Neural progenitor cell (in vitro differentiated cells): Measurements from ENCODE around the gene ARF1. TPM values are rescaled to one million over a fixed set of nuclear protein-coding genes. Genes with fewer than 3 reads are reported as not detected.

Experiments used
- DNase-seq: peaks from one replicate; pipeline ENCODE4 v3.0.0-alpha.2; 2016; ENCODE audit warnings: low spot score
- H2AFZ ChIP-seq: fragments of 200-600 bp; sonication (generic); replicated peaks from 2 replicates; pipeline ENCODE4 v1.6.1; 2016; ENCODE audit warnings: antibody characterized with exemption
- H3F3A ChIP-seq: fragments of 200-600 bp; sonication (generic); 2 replicates; pipeline ENCODE4 v1.6.1; 2016; ENCODE audit warnings: antibody characterized with exemption, low read depth
- H3K27ac ChIP-seq: fragments of 200-600 bp; sonication (generic); 2 replicates; pipeline ENCODE4 v1.5.1; 2016; ENCODE audit warnings: mild to moderate bottlenecking
- H3K27me3 ChIP-seq: fragments of 200-600 bp; sonication (generic); 2 replicates; pipeline ENCODE4 v1.6.1; 2016; ENCODE audit warnings: mild to moderate bottlenecking, moderate library complexity
- H3K36me3 ChIP-seq: fragments of 200-600 bp; sonication (generic); 2 replicates; pipeline ENCODE4 v1.5.1; 2016
- H3K4me1 ChIP-seq: fragments of 200-600 bp; sonication (generic); 2 replicates; pipeline ENCODE4 v1.6.1; 2016; ENCODE audit warnings: mixed run types
- H3K4me2 ChIP-seq: fragments of 200-600 bp; sonication (generic); 2 replicates; pipeline ENCODE4 v1.6.1; 2016
- H3K4me3 ChIP-seq: fragments of 200-600 bp; sonication (generic); 2 replicates; pipeline ENCODE4 v1.5.1; 2016
- H3K79me2 ChIP-seq: fragments of 200-600 bp; sonication (generic); 2 replicates; pipeline ENCODE4 v1.6.1; 2016; ENCODE audit warnings: low read depth
- H3K9ac ChIP-seq: fragments of 200-600 bp; sonication (generic); 2 replicates; pipeline ENCODE4 v1.6.1; 2016
- H3K9me3 ChIP-seq: fragments of 200-600 bp; sonication (generic); 2 replicates; pipeline ENCODE4 v1.5.1; 2016; ENCODE audit warnings: low read depth
- H4K20me1 ChIP-seq: fragments of 200-600 bp; sonication (generic); 2 replicates; pipeline ENCODE4 v1.6.1; 2016; ENCODE audit warnings: low read depth
- H3K27ac Mint-ChIP-seq: 3 replicates; pipeline ENCODE4 v1.8.0; 2021; ENCODE audit warnings: mixed read lengths
- H3K27me3 Mint-ChIP-seq: 2 replicates; pipeline ENCODE4 v1.8.0; 2022; ENCODE audit warnings: low read depth, mild to moderate bottlenecking, inconsistent platforms, moderate library complexity, mixed read lengths; ENCODE audit not compliant: insufficient read depth
- H3K36me3 Mint-ChIP-seq: 3 replicates; pipeline ENCODE4 v1.8.0; 2021; ENCODE audit warnings: mixed read lengths
- H3K4me1 Mint-ChIP-seq: 3 replicates; pipeline ENCODE4 v1.8.0; 2021; ENCODE audit warnings: mixed read lengths
- H3K4me3 Mint-ChIP-seq: 3 replicates; pipeline ENCODE4 v1.8.0; 2021; ENCODE audit warnings: mild to moderate bottlenecking, moderate library complexity, mixed read lengths
- H3K9me3 Mint-ChIP-seq: 3 replicates; pipeline ENCODE4 v1.8.0; 2020; ENCODE audit warnings: mixed read lengths
- CTCF ChIP-seq: fragments of 200-600 bp; sonication (generic); IDR thresholded peaks from 2 replicates; pipeline ENCODE4 v1.5.1; 2017; ENCODE audit warnings: antibody characterized with exemption, mild to moderate bottlenecking
- EZH2 ChIP-seq: fragments of 200-600 bp; sonication (generic); IDR thresholded peaks from 2 replicates; pipeline ENCODE4 v1.6.1; 2017; ENCODE audit warnings: antibody characterized with exemption, mild to moderate bottlenecking, moderate library complexity
- EZH2phosphoT487 ChIP-seq: fragments of 200-600 bp; sonication (generic); IDR thresholded peaks from 2 replicates; pipeline ENCODE4 v1.6.1; 2017; ENCODE audit warnings: antibody characterized with exemption
- total RNA-seq: library from RNA; depleted of rRNA; stranded (reverse); fragments of >200 nt; gene quantifications from 2 replicates; pipeline ENCODE4 v1.2.3, GENCODE V29; 2015; ENCODE audit warnings: low replicate concordance

The ARF1 gene
- total RNA-seq, 1 donor from 2014 or later, result 95.1 TPM

- no peak for DNase-seq
- H3K27ac ChIP-seq, result no peak overlapping the region
- H3F3A ChIP-seq, result no peaks in the 10 kb centered on the region
- H3K9ac ChIP-seq, result no peak overlapping the region
- H2AFZ ChIP-seq, result no peak overlapping the region
- peaks cover 9% of the 10 kb centered on the region for H3K4me1 ChIP-seq
- no peak overlapping the region for H3K4me2 ChIP-seq
- H3K4me3 ChIP-seq, result no peak overlapping the region
- H3K27me3 ChIP-seq, result peaks cover 96% of the 10 kb centered on the region
- no peaks in the 10 kb centered on the region for H3K79me2 ChIP-seq
- H3K36me3 ChIP-seq, result no peaks in the 10 kb centered on the region
- peaks cover 11% of the 10 kb centered on the region for H3K27me3 Mint-ChIP-seq
- H3K9me3 ChIP-seq, result no peaks in the 10 kb centered on the region
- H3K9me3 Mint-ChIP-seq, result no peaks in the 10 kb centered on the region
- H3K27ac Mint-ChIP-seq, result no peak overlapping the region
- no peak overlapping the region for H3K4me3 Mint-ChIP-seq
- H3K36me3 Mint-ChIP-seq, result no peaks in the 10 kb centered on the region
- peaks cover 13% of the 10 kb centered on the region for H4K20me1 ChIP-seq
- TF ChIP-seq EZH2phosphoT487, result no peak
- TF ChIP-seq EZH2, result no peak
- no peak for TF ChIP-seq CTCF
- H3K4me1 Mint-ChIP-seq, result peaks cover 19% of the 10 kb centered on the region
Observed at GRCh38 chr1:228071839-228072657, 10.5 kb upstream of the ARF1 start.

- TF ChIP-seq EZH2phosphoT487 (no peak), EZH2 (no peak), CTCF (no peak)
- Mint-ChIP-seq H3K4me1 (peaks cover 23% of the 10 kb centered on the region), H3K4me3 (no peak overlapping the region), H3K36me3 (no peaks in the 10 kb centered on the region), H3K27me3 (peaks cover 11% of the 10 kb centered on the region), H3K9me3 (no peaks in the 10 kb centered on the region), H3K27ac (no peak overlapping the region)
- H3K9ac ChIP-seq, result no peak overlapping the region
- H4K20me1 ChIP-seq, result peaks cover 13% of the 10 kb centered on the region
- peaks cover 9% of the 10 kb centered on the region for H3K4me1 ChIP-seq
- H3K4me2 ChIP-seq, result no peak overlapping the region
- H3K9me3 ChIP-seq, result no peaks in the 10 kb centered on the region
- H3F3A ChIP-seq, result no peaks in the 10 kb centered on the region
- H2AFZ ChIP-seq, result no peak overlapping the region
- H3K27ac ChIP-seq, result no peak overlapping the region
- H3K36me3 ChIP-seq, result no peaks in the 10 kb centered on the region
- H3K79me2 ChIP-seq, result no peaks in the 10 kb centered on the region
- H3K4me3 ChIP-seq, result no peak overlapping the region
- peaks cover 90% of the 10 kb centered on the region for H3K27me3 ChIP-seq
- DNase-seq, result no peak
Observed at GRCh38 chr1:228072658-228073043, 9.9 kb upstream of the ARF1 start.

DNA sequence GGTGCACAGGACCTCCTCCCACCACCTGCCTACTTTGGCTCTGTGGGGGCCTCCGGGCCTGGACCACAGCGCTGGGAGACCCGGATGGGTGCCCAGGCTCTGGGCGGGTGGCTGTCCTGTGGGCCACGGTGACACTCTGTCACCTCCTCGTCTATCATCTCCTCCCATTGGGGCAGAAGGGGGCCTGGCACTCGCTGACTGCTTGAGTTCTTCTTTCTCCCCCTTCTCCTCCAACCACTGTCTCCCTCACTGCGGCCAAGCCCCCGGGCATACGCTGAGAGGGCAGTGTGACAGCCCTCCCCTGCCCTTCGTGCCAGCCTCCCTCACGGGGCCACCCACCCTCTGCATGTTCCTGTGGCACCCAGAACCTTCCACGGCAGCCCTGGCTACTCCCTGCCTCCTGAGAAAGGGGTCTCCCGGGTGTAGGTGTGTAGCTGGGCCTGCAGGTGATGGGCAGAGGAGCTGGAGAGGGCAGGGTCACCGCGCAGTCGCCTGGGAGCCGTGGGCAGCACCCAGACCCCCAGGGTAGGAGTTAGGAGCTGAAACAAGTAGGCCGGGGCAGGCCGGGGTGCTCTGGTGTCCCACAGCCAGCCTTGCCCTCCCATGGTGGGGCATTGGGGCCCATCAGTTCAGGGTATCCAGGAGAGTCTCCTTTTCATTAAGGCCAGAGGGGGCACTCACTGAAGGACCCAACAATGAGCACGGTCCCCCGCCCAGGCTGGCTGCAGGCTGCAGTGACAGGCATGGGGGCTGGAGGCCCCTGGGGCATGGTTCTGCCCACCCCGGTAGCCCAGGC lies 9.2 kb upstream of the ARF1 start:
- H3K4me1 Mint-ChIP-seq, result peaks cover 24% of the 10 kb centered on the region
- no peaks in the 10 kb centered on the region for H3K36me3 Mint-ChIP-seq
- Histone ChIP-seq H3K27ac (no peak overlapping the region), H3K36me3 (no peaks in the 10 kb centered on the region), H3K4me1 (peaks cover 9% of the 10 kb centered on the region), H4K20me1 (peaks cover 13% of the 10 kb centered on the region), H3K9me3 (no peaks in the 10 kb centered on the region), H2AFZ (no peak overlapping the region), H3K9ac (no peak overlapping the region), H3K4me3 (no peak overlapping the region), H3K27me3 (peaks cover 84% of the 10 kb centered on the region), H3F3A (no peaks in the 10 kb centered on the region), H3K79me2 (no peaks in the 10 kb centered on the region), H3K4me2 (peak overlapping the region; percentile 47)
- no peak for TF ChIP-seq EZH2
- TF ChIP-seq EZH2phosphoT487, result no peak
- TF ChIP-seq CTCF, result no peak
- H3K27me3 Mint-ChIP-seq, result peaks cover 11% of the 10 kb centered on the region
- H3K4me3 Mint-ChIP-seq, result no peak overlapping the region
- H3K27ac Mint-ChIP-seq, result no peak overlapping the region
- no peaks in the 10 kb centered on the region for H3K9me3 Mint-ChIP-seq
- no peak for DNase-seq
